Measurements from ENCODE around the gene STOML1.
A peak's percentile ranks its signal among the peaks of the same experiment; 100 is the strongest.
"Not testable (repeated sequence)": the region's sequence is repeated elsewhere in the genome, so short reads cannot be mapped to it uniquely, and the experiment has no call there.

Gene STOML1

GRCh38 chr15:73978896-73979295 is 13.2 kb downstream of the STOML1 start:
- H3K27me3 Mint-ChIP-seq (ENCODE audit: low read depth), result no peaks in the 10 kb centered on the region
- H3K9me3 Mint-ChIP-seq, result no peaks in the 10 kb centered on the region
- no peak for TF ChIP-seq CTCF (IDR thresholded peaks at IDR 0.05; ENCODE audit: unreplicated experiment in 3 of 3)
- H3K36me3 Mint-ChIP-seq (ENCODE audit: low read depth), result no peaks in the 10 kb centered on the region
- H3K4me1 Mint-ChIP-seq, result peaks cover 41% of the 10 kb centered on the region
- peak overlapping the region; percentile 16 to 88 (median 82) for H3K27ac Mint-ChIP-seq
- H3K4me3 Mint-ChIP-seq, result no peak overlapping the region

GRCh38 chr15:73975440-73976125 is 16.5 kb downstream of the STOML1 start:
- Mint-ChIP-seq H3K4me1 (peaks cover 24% of the 10 kb centered on the region), H3K27ac (peak overlapping the region in 1 of 3 experiments; percentile 71)
- not testable (repeated sequence) for H3K9me3 Mint-ChIP-seq; H3K4me3 Mint-ChIP-seq; H3K27me3 Mint-ChIP-seq (ENCODE audit: low read depth); H3K36me3 Mint-ChIP-seq (ENCODE audit: low read depth)

GRCh38 chr15:73973683-73974200 is 18.4 kb downstream of the STOML1 start:
- H3K27ac Mint-ChIP-seq; H3K9me3 Mint-ChIP-seq; H3K27me3 Mint-ChIP-seq (ENCODE audit: low read depth); H3K4me3 Mint-ChIP-seq; H3K36me3 Mint-ChIP-seq (ENCODE audit: low read depth): not testable (repeated sequence)
- peaks cover 14% of the 10 kb centered on the region for H3K4me1 Mint-ChIP-seq

- Mint-ChIP-seq H3K27ac (no peak overlapping the region), H3K27me3 (ENCODE audit: low read depth) (peaks cover 3% of the 10 kb centered on the region), H3K4me1 (peaks cover 11% of the 10 kb centered on the region), H3K36me3 (ENCODE audit: low read depth) (no peaks in the 10 kb centered on the region), H3K9me3 (no peaks in the 10 kb centered on the region), H3K4me3 (peak overlapping the region in 1 of 3 experiments; percentile 22)
- TF ChIP-seq CTCF (IDR thresholded peaks at IDR 0.05; ENCODE audit: unreplicated experiment in 3 of 3), result peak; percentile 77 to 81 (median 81)
Observed at GRCh38 chr15:73972984-73973682, 19.0 kb downstream of the STOML1 start.

- Mint-ChIP-seq H3K9me3 (no peaks in the 10 kb centered on the region), H3K27ac (no peak overlapping the region), H3K36me3 (ENCODE audit: low read depth) (no peaks in the 10 kb centered on the region), H3K27me3 (ENCODE audit: low read depth) (peaks cover 3% of the 10 kb centered on the region), H3K4me1 (peaks cover 27% of the 10 kb centered on the region), H3K4me3 (no peak overlapping the region)
- no peak for TF ChIP-seq CTCF (IDR thresholded peaks at IDR 0.05; ENCODE audit: unreplicated experiment in 3 of 3)
Observed at GRCh38 chr15:73969151-73969759, 22.8 kb downstream of the STOML1 start.

GRCh38 chr15:73968461-73968860 is 23.6 kb downstream of the STOML1 start:
- Mint-ChIP-seq H3K36me3 (ENCODE audit: low read depth) (no peaks in the 10 kb centered on the region), H3K27me3 (ENCODE audit: low read depth) (peaks cover 3% of the 10 kb centered on the region), H3K4me1 (peaks cover 27% of the 10 kb centered on the region), H3K27ac (no peak overlapping the region), H3K4me3 (no peak overlapping the region), H3K9me3 (no peaks in the 10 kb centered on the region)
- no peak for TF ChIP-seq CTCF (IDR thresholded peaks at IDR 0.05; ENCODE audit: unreplicated experiment in 3 of 3)

Data from nephron (organoid).